Brain microvascular endothelial cell (primary cell): ENCODE data around the gene CCDC196.

Experiments
- DNase-seq: peaks from one replicate; pipeline ENCODE4 v3.0.0-alpha.2; 2020
- H3K27ac ChIP-seq: fragments of 250-450 bp; sonication (Bioruptor Pico); 2 replicates; pipeline ENCODE4 v1.5.1; 2020; ENCODE audit warnings: mild to moderate bottlenecking, moderate library complexity
- H3K27me3 ChIP-seq: fragments of 250-450 bp; sonication (Bioruptor Pico); replicated peaks from 2 replicates; pipeline ENCODE4 v1.5.1; 2020; ENCODE audit warnings: mild to moderate bottlenecking
- H3K36me3 ChIP-seq: fragments of 250-450 bp; sonication (Bioruptor Pico); replicated peaks from 2 replicates; pipeline ENCODE4 v1.5.1; 2020; ENCODE audit warnings: mild to moderate bottlenecking
- H3K4me3 ChIP-seq: 2 replicates; pipeline ENCODE4 v1.5.1; 2011; ENCODE audit warnings: low read depth, mild to moderate bottlenecking, control low read depth, low read length, moderate library complexity
- in situ Hi-C: cut with HindIII; loops from 2 replicates; pipeline ENCODE4 v1.10.0; 2017; ENCODE audit warnings: low sequenced_read_pairs, low pct_ligation_motif_present
- TF ChIP-seq, protein P1 (sequence below): IDR thresholded peaks from 2 replicates; pipeline ENCODE4 v1.5.1; 2011; ENCODE audit warnings: low read depth, mild to moderate bottlenecking, moderate library complexity, low read length, control low read depth, inconsistent platforms; ENCODE audit errors: missing control alignments

The CCDC196 gene

DNA sequence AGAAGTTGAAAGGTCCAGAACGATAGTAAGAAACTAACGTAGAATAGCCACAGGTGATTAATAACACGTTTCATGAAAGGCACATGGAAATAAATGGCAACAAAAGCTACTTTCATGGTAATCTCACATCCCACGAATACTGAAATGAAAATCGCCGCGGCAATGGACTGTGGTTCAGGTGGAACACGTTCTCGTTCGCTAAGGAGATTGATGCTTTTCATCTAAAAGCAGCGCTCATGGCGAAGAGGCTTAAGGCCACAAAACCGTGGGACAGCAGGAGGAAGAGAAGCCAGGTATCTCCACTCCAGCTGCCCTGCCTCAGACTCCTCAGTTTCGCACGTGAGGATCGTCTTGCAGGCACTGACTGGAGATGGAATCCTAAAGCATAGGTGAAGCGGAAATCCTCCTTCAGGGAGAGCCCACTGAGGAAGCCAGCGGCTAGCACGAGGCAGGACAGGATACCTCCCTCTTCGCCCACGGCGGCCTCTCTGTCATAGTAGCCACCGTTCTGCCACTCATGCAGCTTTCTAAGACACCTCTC is 21.1 kb downstream of the CCDC196 start:
- TF ChIP-seq, protein P1, sequence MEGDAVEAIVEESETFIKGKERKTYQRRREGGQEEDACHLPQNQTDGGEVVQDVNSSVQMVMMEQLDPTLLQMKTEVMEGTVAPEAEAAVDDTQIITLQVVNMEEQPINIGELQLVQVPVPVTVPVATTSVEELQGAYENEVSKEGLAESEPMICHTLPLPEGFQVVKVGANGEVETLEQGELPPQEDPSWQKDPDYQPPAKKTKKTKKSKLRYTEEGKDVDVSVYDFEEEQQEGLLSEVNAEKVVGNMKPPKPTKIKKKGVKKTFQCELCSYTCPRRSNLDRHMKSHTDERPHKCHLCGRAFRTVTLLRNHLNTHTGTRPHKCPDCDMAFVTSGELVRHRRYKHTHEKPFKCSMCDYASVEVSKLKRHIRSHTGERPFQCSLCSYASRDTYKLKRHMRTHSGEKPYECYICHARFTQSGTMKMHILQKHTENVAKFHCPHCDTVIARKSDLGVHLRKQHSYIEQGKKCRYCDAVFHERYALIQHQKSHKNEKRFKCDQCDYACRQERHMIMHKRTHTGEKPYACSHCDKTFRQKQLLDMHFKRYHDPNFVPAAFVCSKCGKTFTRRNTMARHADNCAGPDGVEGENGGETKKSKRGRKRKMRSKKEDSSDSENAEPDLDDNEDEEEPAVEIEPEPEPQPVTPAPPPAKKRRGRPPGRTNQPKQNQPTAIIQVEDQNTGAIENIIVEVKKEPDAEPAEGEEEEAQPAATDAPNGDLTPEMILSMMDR = no peak
- Histone ChIP-seq H3K36me3 (no peaks in the 10 kb centered on the region), H3K4me3 (peak overlapping the region; percentile 88), H3K27me3 (no peaks in the 10 kb centered on the region), H3K27ac (peak overlapping the region; percentile 40)
- peak; percentile 0 for DNase-seq
- in situ Hi-C loops = no loop called here

DNA sequence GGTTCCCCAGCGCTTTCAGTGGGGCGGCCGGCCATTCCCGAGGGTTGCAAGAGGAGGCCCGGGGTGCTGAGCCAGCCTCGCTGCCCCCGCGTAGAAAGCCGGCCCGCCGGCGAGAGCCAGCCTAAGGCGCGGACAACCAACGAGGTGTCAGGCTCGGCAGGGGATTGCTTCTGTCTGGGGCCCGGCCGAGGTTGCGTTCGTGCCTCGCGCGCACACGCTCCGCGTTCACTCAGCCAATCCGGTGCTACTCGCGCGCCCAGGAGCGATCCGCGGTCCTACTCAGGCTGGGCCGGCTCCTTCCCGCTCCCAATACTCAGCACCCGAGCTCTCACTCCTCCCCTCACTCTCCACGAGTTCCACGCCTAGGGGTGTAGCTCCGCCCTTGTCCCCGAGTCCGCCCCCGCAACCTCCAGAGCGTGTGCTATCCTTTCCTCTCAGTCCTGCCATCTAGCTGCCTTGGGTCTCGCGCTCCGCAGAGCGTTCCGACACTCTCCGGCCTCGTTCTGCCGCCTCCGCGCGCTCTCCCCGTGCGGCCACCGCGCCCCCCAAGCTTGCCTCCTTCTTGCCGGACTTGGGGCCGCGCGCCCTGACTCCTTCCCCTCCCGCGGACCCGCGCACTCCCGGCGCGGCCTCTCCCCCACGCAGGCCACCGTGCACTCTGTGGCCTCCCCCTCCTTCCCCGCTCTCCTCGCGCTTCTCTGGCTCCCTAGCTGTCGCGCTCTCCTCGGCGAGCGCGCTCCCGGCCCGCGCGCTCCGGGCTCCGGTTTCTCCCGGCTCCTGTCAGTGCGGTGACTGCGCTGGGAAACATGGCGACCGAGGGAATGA is 21.8 kb downstream of the CCDC196 start, which contains the start of gene GPHN:
TSS of gene GPHN (plus strand) at position 426 of the 825 bp plus-strand sequence.
- in situ Hi-C loops = no loop called here
- Histone ChIP-seq H3K4me3 (peak within 1 kb of the TSS; percentile 88), H3K27me3 (no peaks in the 10 kb centered on the region), H3K27ac (peak within 1 kb of the TSS; percentile 45), H3K36me3 (no peaks in the 10 kb centered on the region)
- DNase-seq = peak; percentile 99
- TF ChIP-seq, protein P1 = peak; percentile 45

DNA sequence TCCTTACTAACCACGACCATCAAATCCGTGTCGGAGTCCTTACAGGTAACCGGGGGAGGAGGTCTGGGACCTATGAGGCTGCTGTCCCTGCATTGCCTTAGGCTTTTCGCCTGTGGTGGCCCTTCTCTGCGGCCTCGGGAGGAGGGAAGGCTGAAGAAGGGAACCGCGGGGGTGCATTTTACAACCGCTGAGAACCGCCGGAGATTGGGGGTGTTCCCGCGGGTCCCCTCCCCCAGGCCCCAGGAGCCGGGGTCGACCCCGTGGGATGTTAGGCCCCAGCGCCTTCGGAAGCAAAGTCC is 22.3 kb downstream of the CCDC196 start:
- Histone ChIP-seq H3K27me3 (no peaks in the 10 kb centered on the region), H3K27ac (peak overlapping the region; percentile 45), H3K36me3 (no peaks in the 10 kb centered on the region), H3K4me3 (peak overlapping the region; percentile 88)
- DNase-seq = no peak
- in situ Hi-C loops = no loop called here
- TF ChIP-seq, protein P1 = no peak

DNA sequence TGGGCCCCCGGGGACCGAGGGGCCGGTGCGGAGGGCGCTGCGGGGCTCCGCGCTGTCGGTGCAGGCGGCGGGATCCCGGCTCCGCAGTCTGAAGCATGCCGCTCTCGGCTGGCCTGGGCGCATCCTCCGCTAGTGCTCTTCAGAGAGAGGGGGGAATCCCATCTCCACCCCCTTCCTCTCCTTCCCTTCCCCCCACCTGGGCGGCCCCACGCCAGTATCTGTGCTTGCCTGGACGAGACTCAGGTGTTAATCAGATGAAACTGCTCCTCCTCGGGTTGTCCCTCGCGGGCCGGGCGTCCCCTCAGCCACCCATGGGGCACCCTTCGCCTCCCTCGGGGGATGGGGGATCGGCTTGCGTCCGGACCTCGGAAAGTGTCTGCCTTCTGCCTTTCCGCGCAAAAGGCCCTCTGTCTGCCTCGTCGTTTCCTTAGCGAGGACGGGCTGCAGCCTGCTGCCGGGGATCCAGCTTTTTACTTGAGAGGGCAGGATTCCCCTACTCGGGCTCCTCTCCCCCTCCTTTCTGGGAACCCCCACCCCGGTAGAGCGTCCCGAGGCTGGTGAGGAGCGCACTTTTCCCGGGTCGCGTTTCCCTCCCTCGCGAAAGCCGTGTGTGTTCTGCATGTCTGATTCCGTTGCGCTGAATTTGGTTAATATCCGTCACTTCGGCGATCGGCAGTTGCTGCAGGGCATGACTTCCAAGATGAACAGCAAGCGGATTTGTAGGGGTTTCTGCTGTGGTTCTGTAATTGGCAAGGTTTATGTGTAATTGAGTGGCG is 22.9 kb downstream of the CCDC196 start:
- TF ChIP-seq, protein P1 = no peak
- H3K27ac ChIP-seq = no peak overlapping the region
- peak; percentile 25 for DNase-seq
- in situ Hi-C loops = no loop called here
- peak overlapping the region; percentile 88 for H3K4me3 ChIP-seq
- no peaks in the 10 kb centered on the region for H3K27me3 ChIP-seq
- no peaks in the 10 kb centered on the region for H3K36me3 ChIP-seq

DNA sequence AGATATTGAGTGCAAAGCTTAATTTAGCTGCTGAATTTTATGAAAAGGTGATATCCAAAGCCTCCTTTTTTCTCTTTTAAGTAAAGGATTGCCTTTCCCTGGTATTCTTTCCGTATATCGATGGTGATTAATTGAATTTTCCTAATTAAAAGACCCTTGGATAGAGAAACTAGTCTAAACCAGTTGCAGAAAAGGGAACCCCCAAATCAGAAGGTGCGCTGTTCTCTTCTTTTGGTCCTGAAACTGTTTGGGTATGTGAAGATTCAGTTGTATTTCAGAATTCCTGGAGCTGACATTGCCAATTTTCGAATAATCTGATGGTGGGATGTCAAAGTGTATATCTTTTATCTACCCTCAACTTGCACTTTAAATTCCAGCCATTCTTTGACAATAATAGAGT is 23.7 kb downstream of the CCDC196 start:
- Histone ChIP-seq H3K27me3 (no peaks in the 10 kb centered on the region), H3K27ac (no peak overlapping the region), H3K4me3 (peak overlapping the region; percentile 88), H3K36me3 (no peaks in the 10 kb centered on the region)
- in situ Hi-C loops = no loop called here
- no peak for DNase-seq
- TF ChIP-seq, protein P1 = no peak
